LNCaP clone FGC (cell line): Measurements from ENCODE around the gene IL4I1.

Experiments used
- DNase-seq: peaks from one replicate; pipeline ENCODE4 v3.0.0-alpha.2; 2011; ENCODE audit warnings: low read depth
- H3K4me3 ChIP-seq: 2 replicates; pipeline ENCODE4 v1.5.1; 2011; ENCODE audit warnings: mild to moderate bottlenecking, low read depth, low read length, control low read depth
- TF ChIP-seq, protein P1 (sequence below): IDR thresholded peaks from 2 replicates; pipeline ENCODE4 v1.5.1; 2012; ENCODE audit warnings: mild to moderate bottlenecking; ENCODE audit not compliant: control insufficient read depth, insufficient read depth; ENCODE audit errors: extremely low read depth

Gene IL4I1

DNA sequence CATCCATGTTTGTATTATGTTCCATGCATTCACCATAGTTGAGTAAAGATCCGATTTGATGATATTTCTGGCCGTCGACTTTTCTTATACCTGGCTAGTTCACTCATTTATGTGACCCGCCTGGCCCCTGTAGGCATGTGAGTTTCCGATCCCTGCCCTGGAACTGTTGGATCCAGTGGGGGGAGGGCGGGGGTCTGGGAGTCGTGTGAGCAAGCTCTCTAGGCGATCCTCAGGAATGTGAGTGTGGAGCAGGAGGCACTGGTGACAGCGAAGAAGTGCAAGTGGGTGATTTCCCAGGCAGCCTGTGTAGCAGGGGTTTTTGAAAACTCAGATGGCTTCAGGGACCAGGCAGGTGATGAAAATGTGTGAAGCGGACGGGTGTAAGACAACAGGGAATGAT, 56.4 kb downstream of the IL4I1 start:
- no peak for DNase-seq
- TF ChIP-seq, protein P1, sequence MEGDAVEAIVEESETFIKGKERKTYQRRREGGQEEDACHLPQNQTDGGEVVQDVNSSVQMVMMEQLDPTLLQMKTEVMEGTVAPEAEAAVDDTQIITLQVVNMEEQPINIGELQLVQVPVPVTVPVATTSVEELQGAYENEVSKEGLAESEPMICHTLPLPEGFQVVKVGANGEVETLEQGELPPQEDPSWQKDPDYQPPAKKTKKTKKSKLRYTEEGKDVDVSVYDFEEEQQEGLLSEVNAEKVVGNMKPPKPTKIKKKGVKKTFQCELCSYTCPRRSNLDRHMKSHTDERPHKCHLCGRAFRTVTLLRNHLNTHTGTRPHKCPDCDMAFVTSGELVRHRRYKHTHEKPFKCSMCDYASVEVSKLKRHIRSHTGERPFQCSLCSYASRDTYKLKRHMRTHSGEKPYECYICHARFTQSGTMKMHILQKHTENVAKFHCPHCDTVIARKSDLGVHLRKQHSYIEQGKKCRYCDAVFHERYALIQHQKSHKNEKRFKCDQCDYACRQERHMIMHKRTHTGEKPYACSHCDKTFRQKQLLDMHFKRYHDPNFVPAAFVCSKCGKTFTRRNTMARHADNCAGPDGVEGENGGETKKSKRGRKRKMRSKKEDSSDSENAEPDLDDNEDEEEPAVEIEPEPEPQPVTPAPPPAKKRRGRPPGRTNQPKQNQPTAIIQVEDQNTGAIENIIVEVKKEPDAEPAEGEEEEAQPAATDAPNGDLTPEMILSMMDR, result no peak
- H3K4me3 ChIP-seq, result no peak overlapping the region

DNA sequence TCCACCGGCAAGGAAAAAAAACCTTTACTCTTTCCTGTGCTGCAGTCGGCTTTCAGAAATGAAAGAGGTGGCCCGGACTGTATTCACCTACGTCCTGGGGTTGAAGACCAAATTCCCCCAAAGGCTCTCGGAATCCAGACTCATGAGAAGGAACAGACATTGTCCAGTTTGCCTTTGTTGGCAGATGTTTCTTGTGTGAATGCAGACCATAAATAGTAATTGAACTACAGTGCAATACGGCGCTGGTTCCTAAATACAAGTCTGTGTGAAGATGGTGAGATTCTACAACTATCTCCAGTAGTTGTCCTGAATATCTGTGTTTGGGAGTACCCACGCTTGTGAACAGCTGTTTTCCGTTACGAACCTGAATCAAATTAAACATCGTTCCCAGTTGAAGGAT, 57.0 kb downstream of the IL4I1 start:
- no peak overlapping the region for H3K4me3 ChIP-seq
- TF ChIP-seq, protein P1, result no peak
- DNase-seq, result no peak
